Measurements from ENCODE around the gene TBC1D10B.
"Not testable (repeated sequence)": the region's sequence is repeated elsewhere in the genome, so short reads cannot be mapped to it uniquely, and the experiment has no call there.

The TBC1D10B gene

DNA sequence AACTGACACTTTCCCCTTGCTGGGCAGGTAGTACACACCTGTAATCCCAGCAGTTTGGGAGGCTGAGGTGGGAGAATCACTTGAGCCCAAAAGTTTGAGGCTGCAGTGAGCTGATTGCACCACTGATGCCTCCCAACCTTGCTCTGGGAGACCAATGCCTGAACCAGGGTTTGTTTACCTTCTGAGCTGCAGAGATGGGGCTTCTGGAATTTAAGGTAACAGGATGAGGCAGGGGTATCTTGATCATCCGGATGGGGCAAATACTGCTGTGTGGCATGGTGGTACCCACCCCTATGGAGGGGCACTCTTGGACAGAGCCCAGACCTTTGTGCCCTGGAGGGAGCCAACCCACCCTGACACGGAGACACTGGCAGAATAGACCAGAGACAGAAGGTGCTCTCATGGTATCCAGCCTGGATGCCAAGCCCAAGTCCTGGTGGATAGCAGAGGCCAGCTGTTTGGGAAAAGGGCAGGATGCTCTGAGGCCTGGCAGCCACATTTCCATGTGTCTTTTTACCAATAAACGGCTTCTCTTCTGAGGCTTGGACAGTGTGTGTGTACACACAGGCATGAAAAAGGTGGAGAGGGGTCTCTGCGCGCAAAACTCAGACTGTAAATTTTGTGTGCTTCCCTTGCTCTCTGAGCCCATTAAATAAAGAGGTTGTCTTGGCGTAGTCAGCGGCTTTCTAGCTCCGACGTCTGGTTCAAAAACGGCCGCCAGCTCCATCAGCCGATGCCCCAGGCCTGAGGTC is 29.3 kb upstream of the TBC1D10B start:
- H3K9me3 ChIP-seq (replicated peaks in 1 of 11), result no peaks in the 10 kb centered on the region
- peaks cover 52 to 77% (median 62%) of the 10 kb centered on the region in 10 experiments for H3K4me1 ChIP-seq
- H3K4me3 ChIP-seq, result peak overlapping the region; percentile 60 to 82 (median 64)
- H3K4me2 ChIP-seq, result peak overlapping the region; percentile 81 to 99 (median 93)
- H3K27me3 ChIP-seq, result no peaks in the 10 kb centered on the region
- H3K36me3 ChIP-seq, result peaks cover 13 to 27% (median 18%) of the 10 kb centered on the region in 11 experiments
- H4K20me1 ChIP-seq, result peaks cover 0 to 21% (median 0%) of the 10 kb centered on the region in 11 experiments; a peak in 3 of 22 replicates
- H3K9ac ChIP-seq, result peak overlapping the region; percentile 79 to 93 (median 83)
- peak overlapping the region in 10 of 11 experiments; percentile 66 to 91 (median 87); a peak in 19 of 22 replicates for H3K27ac ChIP-seq
- TF ChIP-seq Cebpa-rat (IDR thresholded peaks at IDR 0.05), result no peak

DNA sequence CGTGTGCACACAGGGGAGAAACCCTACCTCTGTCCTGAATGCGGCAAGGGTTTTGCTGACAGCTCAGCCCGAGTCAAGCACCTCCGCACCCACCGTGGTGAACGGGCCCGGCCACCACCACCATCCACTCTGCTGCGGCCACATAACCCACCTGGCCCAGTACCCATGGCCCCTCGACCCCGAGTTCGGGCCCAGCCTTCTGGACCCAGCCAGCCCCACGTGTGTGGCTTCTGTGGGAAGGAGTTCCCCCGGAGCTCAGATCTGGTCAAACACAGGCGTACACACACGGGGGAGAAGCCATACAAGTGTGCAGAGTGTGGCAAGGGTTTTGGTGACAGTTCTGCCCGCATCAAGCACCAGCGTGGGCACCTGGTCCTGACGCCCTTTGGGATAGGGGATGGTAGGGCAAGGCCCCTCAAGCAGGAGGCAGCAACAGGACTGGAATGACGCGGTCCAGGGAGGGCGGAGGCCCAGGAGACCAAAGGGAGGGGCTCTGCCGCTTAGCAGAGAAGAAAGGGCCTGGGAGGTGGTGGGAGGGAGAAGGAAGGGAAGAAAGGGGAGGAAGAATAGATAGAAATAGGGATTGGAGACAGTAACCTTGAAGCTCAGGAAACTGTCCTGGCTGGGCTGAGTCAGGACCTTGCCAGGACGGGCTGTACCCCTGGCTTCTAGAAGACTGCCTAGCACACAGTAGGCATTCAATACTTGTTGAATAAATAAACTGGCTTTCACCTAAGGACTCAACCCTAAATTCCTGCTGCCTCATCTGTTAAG is 28.6 kb upstream of the TBC1D10B start:
- H3K4me3 ChIP-seq, result peak overlapping the region in 3 of 10 experiments; percentile 64 to 65 (median 64); a peak in 4 of 20 replicates
- H3K9ac ChIP-seq, result peak overlapping the region; percentile 79 to 93 (median 83); a peak in 19 of 22 replicates
- peaks cover 0 to 21% (median 0%) of the 10 kb centered on the region in 11 experiments; a peak in 3 of 22 replicates for H4K20me1 ChIP-seq
- peak overlapping the region; percentile 81 to 99 (median 93) for H3K4me2 ChIP-seq
- peak overlapping the region in 7 of 11 experiments; percentile 85 to 89 (median 88); a peak in 12 of 22 replicates for H3K27ac ChIP-seq
- peaks cover 52 to 84% (median 70%) of the 10 kb centered on the region in 10 experiments for H3K4me1 ChIP-seq
- no peaks in the 10 kb centered on the region for H3K9me3 ChIP-seq (replicated peaks in 1 of 11)
- peaks cover 13 to 27% (median 18%) of the 10 kb centered on the region in 11 experiments for H3K36me3 ChIP-seq
- TF ChIP-seq Cebpa-rat (IDR thresholded peaks at IDR 0.05), result no peak
- H3K27me3 ChIP-seq, result no peaks in the 10 kb centered on the region

DNA sequence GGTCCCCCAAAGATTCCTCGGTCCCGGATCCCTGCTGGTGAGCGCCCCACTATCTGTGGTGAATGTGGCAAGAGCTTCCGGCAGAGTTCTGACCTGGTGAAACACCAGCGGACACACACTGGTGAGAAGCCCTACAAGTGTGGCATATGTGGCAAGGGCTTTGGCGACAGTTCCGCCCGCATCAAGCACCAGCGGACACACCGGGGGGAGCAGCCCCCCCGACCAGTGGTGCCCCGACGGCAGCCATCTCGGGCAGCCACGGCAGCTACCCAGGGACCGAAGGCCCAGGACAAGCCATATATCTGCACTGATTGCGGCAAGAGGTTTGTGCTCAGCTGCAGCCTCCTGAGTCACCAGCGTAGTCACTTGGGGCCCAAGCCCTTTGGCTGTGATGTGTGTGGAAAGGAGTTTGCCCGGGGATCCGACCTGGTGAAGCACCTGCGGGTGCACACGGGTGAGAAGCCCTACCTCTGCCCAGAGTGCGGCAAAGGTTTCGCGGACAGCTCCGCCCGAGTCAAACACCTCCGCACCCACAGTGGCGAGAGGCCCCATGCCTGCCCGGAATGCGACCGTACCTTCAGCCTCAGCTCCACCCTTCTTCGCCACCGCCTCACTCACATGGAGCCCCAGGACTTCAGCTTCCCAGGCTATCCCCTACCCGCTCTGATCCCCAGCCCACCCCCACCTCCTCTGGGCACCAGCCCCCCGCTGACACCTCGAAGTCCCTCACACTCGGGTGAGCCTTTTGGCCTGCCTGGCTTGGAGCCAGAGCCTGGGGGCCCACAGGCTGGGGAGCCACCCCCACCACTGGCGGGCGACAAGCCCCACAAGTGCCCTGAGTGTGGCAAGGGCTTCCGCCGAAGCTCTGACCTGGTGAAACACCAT is 27.7 kb upstream of the TBC1D10B start:
- peak overlapping the region in 10 of 11 experiments; percentile 11 to 93 (median 89); a peak in 18 of 22 replicates for H3K9ac ChIP-seq
- H3K27ac ChIP-seq, result peak overlapping the region in 5 of 11 experiments; percentile 46 to 89 (median 88); a peak in 7 of 22 replicates
- H3K36me3 ChIP-seq, result peaks cover 13 to 27% (median 18%) of the 10 kb centered on the region in 11 experiments
- no peaks in the 10 kb centered on the region for H3K27me3 ChIP-seq
- no peak overlapping the region for H3K4me3 ChIP-seq
- peak overlapping the region in 9 of 11 experiments; percentile 81 to 99 (median 95); a peak in 18 of 22 replicates for H3K4me2 ChIP-seq
- no peaks in the 10 kb centered on the region for H3K9me3 ChIP-seq (replicated peaks in 1 of 11)
- peaks cover 0 to 21% (median 0%) of the 10 kb centered on the region in 11 experiments; a peak in 3 of 22 replicates for H4K20me1 ChIP-seq
- no peak for TF ChIP-seq Cebpa-rat (IDR thresholded peaks at IDR 0.05)
- H3K4me1 ChIP-seq, result peaks cover 45 to 76% (median 72%) of the 10 kb centered on the region in 10 experiments

DNA sequence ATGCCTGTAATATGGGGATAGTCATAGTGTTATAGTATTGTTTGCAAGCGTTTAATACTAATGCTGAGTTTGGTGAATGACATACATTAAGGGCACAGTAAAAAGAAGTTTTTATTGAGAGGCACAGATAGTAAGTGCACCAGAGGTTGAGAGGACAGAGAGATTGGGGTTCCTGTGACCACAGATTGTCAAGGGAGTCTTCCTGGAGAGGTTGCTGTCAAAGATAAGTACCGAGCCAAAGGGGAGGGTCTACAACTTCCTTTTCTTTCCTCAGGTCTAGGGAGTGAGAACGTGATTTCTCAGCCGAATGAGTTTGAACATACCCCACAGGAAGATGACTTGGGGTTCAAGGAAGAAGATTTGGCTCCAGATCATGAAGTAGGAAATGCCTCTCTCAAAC is 26.8 kb upstream of the TBC1D10B start:
- Histone ChIP-seq H3K4me1 (peaks cover 40 to 74% (median 67%) of the 10 kb centered on the region in 10 experiments), H3K27ac (peak overlapping the region in 5 of 11 experiments; percentile 3 to 88 (median 45); a peak in 5 of 22 replicates), H3K27me3 (no peaks in the 10 kb centered on the region), H4K20me1 (peaks cover 0 to 21% (median 0%) of the 10 kb centered on the region in 11 experiments; a peak in 3 of 22 replicates), H3K4me2 (peak overlapping the region; percentile 81 to 99 (median 95)), H3K9me3 (replicated peaks in 1 of 11) (no peaks in the 10 kb centered on the region), H3K4me3 (peak overlapping the region in 3 of 10 experiments; percentile 95 to 98 (median 96); a peak in 2 of 20 replicates), H3K36me3 (peaks cover 13 to 27% (median 18%) of the 10 kb centered on the region in 11 experiments), H3K9ac (peak overlapping the region; percentile 11 to 93 (median 85); a peak in 19 of 22 replicates)
- no peak for TF ChIP-seq Cebpa-rat (IDR thresholded peaks at IDR 0.05)

DNA sequence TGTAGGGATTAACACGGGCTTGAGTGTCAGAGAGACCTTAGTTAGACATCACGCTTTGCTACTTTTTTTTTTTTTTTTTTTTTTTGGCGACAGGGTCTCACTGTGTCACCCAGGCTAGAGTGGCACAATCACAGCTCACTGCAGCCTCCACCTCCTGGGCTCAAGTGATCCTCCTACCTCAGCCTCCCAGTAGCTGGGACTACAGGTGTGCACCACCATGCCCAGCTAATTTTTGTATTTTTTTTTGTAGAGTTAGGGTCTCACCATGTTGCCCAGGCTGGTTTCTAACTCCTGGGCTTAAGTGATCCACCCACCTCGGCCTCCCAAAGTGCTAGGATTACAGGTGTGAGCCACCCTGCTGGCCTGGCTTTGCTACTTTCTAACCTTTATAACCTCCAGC is 26.3 kb upstream of the TBC1D10B start:
- H3K9ac ChIP-seq, result peak overlapping the region in 9 of 11 experiments; percentile 82 to 93 (median 89); a peak in 18 of 22 replicates
- not testable (repeated sequence) for H3K27me3 ChIP-seq; H3K9me3 ChIP-seq (replicated peaks in 1 of 11)
- peak overlapping the region; percentile 83 to 99 (median 95); a peak in 17 of 20 replicates for H3K4me3 ChIP-seq
- peaks cover 0 to 21% (median 0%) of the 10 kb centered on the region in 11 experiments; a peak in 3 of 22 replicates for H4K20me1 ChIP-seq
- peak overlapping the region; percentile 81 to 99 (median 95) for H3K4me2 ChIP-seq
- H3K4me1 ChIP-seq, result peaks cover 40 to 70% (median 63%) of the 10 kb centered on the region in 10 experiments
- H3K36me3 ChIP-seq, result peaks cover 13 to 27% (median 18%) of the 10 kb centered on the region in 11 experiments
- 0 out of 22 replicates have a peak overlapping the region, but pooled peaks of 1 of the 11 experiments have one; percentile 88 for H3K27ac ChIP-seq

DNA sequence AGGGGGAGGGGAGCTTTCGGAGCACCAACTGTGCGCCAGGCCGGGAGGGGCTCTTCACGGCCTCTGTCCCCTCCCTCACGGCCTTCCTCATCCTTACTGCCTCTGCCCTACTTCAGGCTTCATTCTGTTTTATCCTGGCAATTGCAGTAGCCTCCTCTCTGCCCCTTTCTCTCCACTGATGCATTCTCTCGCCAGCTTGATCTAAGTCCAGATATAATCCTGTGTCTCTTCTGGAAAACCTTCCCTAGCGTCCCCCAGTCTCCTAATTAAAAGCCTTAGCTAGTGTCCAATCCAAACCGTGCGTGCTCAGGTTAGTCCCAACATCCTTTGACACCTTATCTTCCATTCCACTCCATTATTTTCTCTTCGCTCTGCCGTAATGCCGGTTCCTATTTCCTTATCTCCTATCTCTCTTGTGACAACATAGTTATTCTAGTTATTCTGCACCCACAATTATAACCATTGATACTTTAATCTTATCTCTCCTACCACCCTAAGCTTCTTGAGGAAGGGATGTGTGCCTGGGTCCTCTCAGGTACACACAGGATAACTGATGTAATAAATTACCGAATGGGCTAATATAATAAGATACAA is 25.8 kb upstream of the TBC1D10B start:
- Histone ChIP-seq H3K36me3 (peaks cover 13 to 27% (median 18%) of the 10 kb centered on the region in 11 experiments), H4K20me1 (peaks cover 0 to 21% (median 0%) of the 10 kb centered on the region in 11 experiments; a peak in 3 of 22 replicates), H3K9me3 (replicated peaks in 1 of 11) (no peaks in the 10 kb centered on the region), H3K4me1 (peaks cover 36 to 64% (median 58%) of the 10 kb centered on the region in 10 experiments), H3K9ac (peak overlapping the region; percentile 80 to 93 (median 88)), H3K4me2 (peak overlapping the region; percentile 81 to 99 (median 95)), H3K27me3 (no peaks in the 10 kb centered on the region), H3K27ac (peak overlapping the region; percentile 34 to 90 (median 86); a peak in 21 of 22 replicates), H3K4me3 (peak overlapping the region; percentile 83 to 99 (median 95))
- no peak for TF ChIP-seq Cebpa-rat (IDR thresholded peaks at IDR 0.05)

DNA sequence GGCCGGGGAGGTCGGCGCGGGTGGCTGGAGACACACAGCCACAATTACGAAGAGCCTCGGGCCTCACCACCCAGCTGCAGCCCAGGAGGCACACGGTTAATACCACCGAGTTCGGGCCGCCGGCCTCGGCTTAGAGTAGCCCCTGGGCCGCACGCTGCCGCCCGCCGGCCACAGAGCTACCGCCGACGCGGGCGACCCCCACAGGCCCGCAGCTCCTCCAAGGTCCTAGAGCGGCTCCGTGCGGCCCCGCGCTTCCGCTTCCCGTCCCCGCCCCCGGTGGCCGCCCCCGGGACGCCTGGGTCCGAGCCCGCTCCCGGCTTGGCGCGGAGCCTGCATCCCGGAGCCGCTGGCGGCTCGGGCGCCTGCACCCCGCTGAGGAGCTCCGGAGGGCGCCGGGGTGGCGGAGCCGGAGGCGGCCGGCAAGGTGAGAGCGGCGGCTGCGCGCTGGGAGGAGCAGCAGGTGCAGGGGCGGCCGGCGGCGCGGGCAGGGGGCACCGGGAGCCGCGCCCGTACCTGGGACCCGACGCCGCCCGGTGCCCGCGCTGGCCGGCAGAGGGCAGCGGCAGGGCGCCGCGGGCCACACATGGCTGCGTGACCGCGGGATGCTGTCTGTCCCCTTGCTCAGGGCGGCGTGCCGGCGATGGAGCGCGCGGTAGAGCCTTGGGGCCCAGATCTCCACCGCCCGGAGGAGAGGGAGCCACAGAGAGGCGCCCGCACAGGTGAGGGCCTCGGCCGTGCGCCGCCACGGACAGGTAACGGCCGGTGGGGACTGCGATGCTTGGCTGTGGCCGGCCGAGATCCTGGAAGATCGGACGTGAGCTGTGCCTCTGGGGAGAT is 25.1 kb upstream of the TBC1D10B start, which contains the start of gene ZNF48:
Gene ZNF48, plus strand, starts transcription at position 266 of the 837 bp plus-strand sequence. Its CDS starts 375 bp downstream, at position 641.
- peak within 1 kb of the TSS; percentile 41 to 90 (median 86); a peak in 21 of 22 replicates for H3K27ac ChIP-seq
- no peaks in the 10 kb centered on the region for H3K9me3 ChIP-seq (replicated peaks in 1 of 11)
- H3K4me1 ChIP-seq, result peaks cover 34 to 62% (median 53%) of the 10 kb centered on the region in 10 experiments
- peaks cover 13 to 27% (median 18%) of the 10 kb centered on the region in 11 experiments for H3K36me3 ChIP-seq
- H3K4me2 ChIP-seq, result peak within 1 kb of the TSS; percentile 81 to 99 (median 95)
- H3K4me3 ChIP-seq, result peak within 1 kb of the TSS; percentile 83 to 99 (median 95)
- no peaks in the 10 kb centered on the region for H3K27me3 ChIP-seq
- H4K20me1 ChIP-seq, result peaks cover 0 to 21% (median 0%) of the 10 kb centered on the region in 11 experiments; a peak in 3 of 22 replicates
- H3K9ac ChIP-seq, result peak within 1 kb of the TSS; percentile 80 to 93 (median 88)
- TF ChIP-seq Cebpa-rat (IDR thresholded peaks at IDR 0.05), result no peak
